GM18907 (cell line): ENCODE data around the gene MED31.
"Not testable (repeated sequence)": the region's sequence is repeated elsewhere in the genome, so short reads cannot be mapped to it uniquely, and the experiment has no call there.

Experiments
- ATAC-seq: cut with Tn5 transposase; IDR thresholded peaks from one replicate; pipeline ENCODE4 v1.9.1; 2021; ENCODE audit warnings: mild to moderate bottlenecking, moderate library complexity; ENCODE audit not compliant: unreplicated experiment

Gene MED31

GRCh38 chr17:6651354-6651918 is at the start of gene MED31, which contains the start of gene C17orf100:
MED31 (minus strand) TSS chr17:6651605; CDS start chr17:6651528, 77 bp downstream.
C17orf100 (plus strand) TSS chr17:6651762; CDS start chr17:6651914, 152 bp downstream.
- peak; percentile 88 for ATAC-seq

GRCh38 chr17:6700948-6701307 is 49.5 kb upstream of the MED31 start:
- ATAC-seq = no peak

GRCh38 chr17:6699997-6700947 is 48.9 kb upstream of the MED31 start:
- ATAC-seq = no peak

- no peak for ATAC-seq
Measured at GRCh38 chr17:6698004-6698403, 46.6 kb upstream of the MED31 start.

GRCh38 chr17:6696906-6697305 is 45.5 kb upstream of the MED31 start:
- ATAC-seq = no peak

- no peak for ATAC-seq
Measured at GRCh38 chr17:6695565-6695964, 44.2 kb upstream of the MED31 start.

GRCh38 chr17:6695051-6695450 is 43.6 kb upstream of the MED31 start:
- ATAC-seq = no peak

GRCh38 chr17:6691958-6692357 is 40.6 kb upstream of the MED31 start:
- not testable (repeated sequence) for ATAC-seq

GRCh38 chr17:6691546-6691945 is 40.1 kb upstream of the MED31 start:
- ATAC-seq = no peak

- no peak for ATAC-seq
Measured at GRCh38 chr17:6690641-6691040, 39.2 kb upstream of the MED31 start.

GRCh38 chr17:6688944-6689343 is 37.5 kb upstream of the MED31 start:
- ATAC-seq = no peak

GRCh38 chr17:6686026-6686425 is 34.6 kb upstream of the MED31 start:
- ATAC-seq = no peak

GRCh38 chr17:6684881-6685767 is 33.7 kb upstream of the MED31 start:
- ATAC-seq = no peak

GRCh38 chr17:6684460-6684783 is 33.0 kb upstream of the MED31 start:
- no peak for ATAC-seq

GRCh38 chr17:6683730-6684459 is 32.5 kb upstream of the MED31 start:
- no peak for ATAC-seq

- no peak for ATAC-seq
Measured at GRCh38 chr17:6683081-6683684, 31.8 kb upstream of the MED31 start.

GRCh38 chr17:6682339-6682738 is 30.9 kb upstream of the MED31 start:
- no peak for ATAC-seq

GRCh38 chr17:6681671-6682070 is 30.3 kb upstream of the MED31 start:
- ATAC-seq = no peak

GRCh38 chr17:6681176-6681575 is 29.8 kb upstream of the MED31 start:
- ATAC-seq = no peak

- no peak for ATAC-seq
Measured at GRCh38 chr17:6679241-6679640, 27.8 kb upstream of the MED31 start.
